Activated T-cell treated with anti-CD3 and anti-CD28 coated beads, Interleukin-2, amount 50 U/mL, for 4 hours (primary cell): ENCODE measurements around the gene OR10K1. TPM values are rescaled to one million over a fixed set of nuclear protein-coding genes. Genes with fewer than 3 reads are reported as not detected.
A peak's percentile ranks its signal among the peaks of the same experiment; 100 is the strongest.

Experiments
- ATAC-seq, 2 donors: fragments of 200-7000 bp; cut with Tn5 transposase; one replicate each; pipeline ENCODE4 v1.10.0; 2021
- DNase-seq: peaks from one replicate; pipeline ENCODE4 v3.0.0-alpha.2; 2020
- H3K27me3 Mint-ChIP-seq: one replicate; pipeline ENCODE4 v1.8.0; 2021; ENCODE audit warnings: low read depth, mixed read lengths
- H3K36me3 Mint-ChIP-seq: one replicate; pipeline ENCODE4 v1.8.0; 2022; ENCODE audit warnings: mixed read lengths; ENCODE audit not compliant: insufficient read depth
- H3K4me1 Mint-ChIP-seq: one replicate; pipeline ENCODE4 v1.8.0; 2021; ENCODE audit warnings: low read depth, mixed read lengths
- H3K4me3 Mint-ChIP-seq: one replicate; pipeline ENCODE4 v1.8.0; 2021; ENCODE audit warnings: mild to moderate bottlenecking, moderate library complexity, mixed read lengths
- H3K9me3 Mint-ChIP-seq: one replicate; pipeline ENCODE4 v1.8.0; 2021; ENCODE audit warnings: mixed read lengths
- total RNA-seq, 3 donors: library from RNA; stranded (reverse); gene quantifications; one replicate each; pipeline ENCODE4 v1.2.1, GENCODE V29; 2021

OR10K1 gene
- total RNA-seq, 3 donors from 2014 or later = not detected

DNA sequence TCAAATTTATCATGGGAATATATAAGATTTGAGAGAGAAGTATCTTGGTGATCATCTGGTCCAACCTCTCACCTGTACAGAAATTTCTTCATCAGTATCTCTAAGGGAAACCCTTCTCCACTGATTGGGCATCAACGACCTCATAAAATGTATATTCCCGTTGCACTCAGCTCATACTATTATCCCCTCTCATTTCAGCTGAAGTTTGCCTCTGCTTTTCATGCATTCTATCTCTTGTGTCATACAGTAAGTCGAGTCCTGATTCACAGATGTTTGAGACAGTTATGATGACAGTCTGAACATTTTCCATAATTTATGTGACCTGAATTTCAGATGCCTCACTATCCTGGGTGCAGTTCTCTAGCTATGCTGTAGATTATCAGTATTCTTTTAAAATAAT, 31.4 kb downstream of the OR10K1 start:
- ATAC-seq (no peak), DNase-seq (no peak)
- Mint-ChIP-seq H3K27me3 (peaks cover 7% of the 10 kb centered on the region), H3K4me3 (no peak overlapping the region), H3K36me3 (no peaks in the 10 kb centered on the region), H3K9me3 (no peaks in the 10 kb centered on the region), H3K4me1 (no peaks in the 10 kb centered on the region)

DNA sequence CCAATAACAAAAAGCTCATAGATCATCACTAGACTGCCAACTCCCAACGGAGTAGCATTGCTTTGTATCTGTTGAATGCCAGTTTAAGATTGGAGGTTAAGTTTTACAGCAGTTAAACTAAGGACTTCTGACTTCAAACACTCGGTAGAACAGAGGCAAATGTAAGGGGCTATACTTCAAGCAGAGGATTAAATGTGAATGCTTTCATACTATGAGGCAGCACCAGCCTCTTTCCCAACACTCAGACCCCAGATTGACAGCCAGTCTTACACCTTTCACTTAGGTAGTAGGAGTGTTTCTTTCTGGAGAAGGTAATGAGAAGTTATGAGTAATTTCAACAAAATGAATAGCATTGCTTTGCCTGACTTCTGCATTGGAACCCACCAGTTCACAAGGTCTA, 33.2 kb downstream of the OR10K1 start:
- ATAC-seq (no peak), DNase-seq (no peak)
- Mint-ChIP-seq H3K4me1 (no peaks in the 10 kb centered on the region), H3K9me3 (no peaks in the 10 kb centered on the region), H3K4me3 (no peak overlapping the region), H3K27me3 (peaks cover 10% of the 10 kb centered on the region), H3K36me3 (no peaks in the 10 kb centered on the region)

DNA sequence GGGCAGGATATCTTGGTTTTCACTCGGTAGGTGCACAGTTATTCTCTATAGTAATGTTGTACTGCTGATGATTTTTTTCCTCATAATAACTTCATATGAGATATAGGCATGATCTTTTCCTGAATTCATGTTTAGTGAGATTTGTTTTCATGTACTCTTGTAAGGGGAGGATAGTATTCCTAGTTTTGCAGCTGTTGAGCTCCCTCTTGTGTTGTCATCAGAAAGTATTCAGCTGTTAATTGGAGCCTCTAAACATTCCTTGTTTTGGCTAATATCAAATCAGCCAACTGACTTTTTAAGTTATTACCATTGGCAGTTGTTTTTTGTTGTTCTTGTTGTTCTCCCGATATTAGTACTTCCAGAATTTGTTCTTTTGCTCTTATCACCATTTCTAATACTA, 34.7 kb downstream of the OR10K1 start:
- Mint-ChIP-seq H3K4me3 (no peak overlapping the region), H3K36me3 (no peaks in the 10 kb centered on the region), H3K27me3 (peaks cover 18% of the 10 kb centered on the region), H3K4me1 (no peaks in the 10 kb centered on the region), H3K9me3 (no peaks in the 10 kb centered on the region)
- DNase-seq (no peak), ATAC-seq (no peak)

DNA sequence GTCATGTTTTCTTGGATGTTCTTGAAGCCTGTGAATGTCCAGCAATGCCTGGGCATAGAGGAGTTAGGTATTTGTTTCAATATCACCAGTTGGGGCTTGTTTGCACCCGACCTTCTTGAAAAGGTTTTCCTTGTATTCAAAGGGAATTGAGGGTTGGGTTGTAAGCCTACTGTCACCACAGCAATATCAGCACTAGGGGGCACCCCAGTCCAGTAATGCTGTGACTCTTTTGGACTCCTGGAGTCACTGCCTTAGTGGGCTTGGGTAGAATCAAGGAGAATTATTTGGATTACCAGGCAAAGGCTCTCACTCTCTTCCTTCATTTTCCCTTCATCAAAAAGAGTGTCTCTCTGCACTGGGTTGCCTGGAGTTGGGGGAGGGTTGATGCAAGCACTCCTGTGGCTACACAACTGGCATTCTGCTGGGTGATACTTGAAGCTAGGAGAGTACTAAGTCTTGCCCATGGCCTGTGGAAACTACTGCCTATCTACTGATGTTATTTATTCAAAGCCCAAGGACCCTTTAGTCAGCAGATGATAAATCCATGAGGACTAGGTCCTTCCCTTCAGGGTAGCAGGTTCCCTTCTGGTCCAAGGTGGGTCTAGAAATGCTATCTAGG, 44.8 kb downstream of the OR10K1 start:
- peaks cover 8% of the 10 kb centered on the region for H3K9me3 Mint-ChIP-seq
- peaks cover 33% of the 10 kb centered on the region for H3K27me3 Mint-ChIP-seq
- H3K4me3 Mint-ChIP-seq = no peak overlapping the region
- no peak for ATAC-seq
- peak; percentile 12 for DNase-seq
- no peaks in the 10 kb centered on the region for H3K36me3 Mint-ChIP-seq
- H3K4me1 Mint-ChIP-seq = no peaks in the 10 kb centered on the region

DNA sequence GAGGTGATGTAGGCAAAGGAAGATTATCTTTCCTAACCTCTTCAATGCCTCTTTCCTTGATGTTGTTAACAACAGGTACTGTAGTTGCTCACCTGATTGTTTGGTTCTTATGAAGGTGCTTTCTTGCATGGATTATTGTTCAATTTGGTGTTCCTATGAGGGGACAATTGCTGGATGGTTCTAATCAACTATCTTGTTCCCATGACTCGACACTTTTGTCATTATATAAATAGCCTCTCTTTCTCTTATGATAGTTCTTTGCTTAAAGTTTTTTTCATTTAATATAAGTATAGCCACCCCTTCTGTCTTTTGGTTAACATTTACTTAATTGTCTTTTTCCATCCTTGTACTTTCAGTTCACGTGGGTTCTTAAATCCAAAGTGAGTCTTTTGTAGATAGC, 45.9 kb downstream of the OR10K1 start:
- Mint-ChIP-seq H3K27me3 (peaks cover 33% of the 10 kb centered on the region), H3K4me1 (no peaks in the 10 kb centered on the region), H3K36me3 (no peaks in the 10 kb centered on the region), H3K4me3 (no peak overlapping the region), H3K9me3 (peaks cover 4% of the 10 kb centered on the region)
- ATAC-seq = no peak
- no peak for DNase-seq

DNA sequence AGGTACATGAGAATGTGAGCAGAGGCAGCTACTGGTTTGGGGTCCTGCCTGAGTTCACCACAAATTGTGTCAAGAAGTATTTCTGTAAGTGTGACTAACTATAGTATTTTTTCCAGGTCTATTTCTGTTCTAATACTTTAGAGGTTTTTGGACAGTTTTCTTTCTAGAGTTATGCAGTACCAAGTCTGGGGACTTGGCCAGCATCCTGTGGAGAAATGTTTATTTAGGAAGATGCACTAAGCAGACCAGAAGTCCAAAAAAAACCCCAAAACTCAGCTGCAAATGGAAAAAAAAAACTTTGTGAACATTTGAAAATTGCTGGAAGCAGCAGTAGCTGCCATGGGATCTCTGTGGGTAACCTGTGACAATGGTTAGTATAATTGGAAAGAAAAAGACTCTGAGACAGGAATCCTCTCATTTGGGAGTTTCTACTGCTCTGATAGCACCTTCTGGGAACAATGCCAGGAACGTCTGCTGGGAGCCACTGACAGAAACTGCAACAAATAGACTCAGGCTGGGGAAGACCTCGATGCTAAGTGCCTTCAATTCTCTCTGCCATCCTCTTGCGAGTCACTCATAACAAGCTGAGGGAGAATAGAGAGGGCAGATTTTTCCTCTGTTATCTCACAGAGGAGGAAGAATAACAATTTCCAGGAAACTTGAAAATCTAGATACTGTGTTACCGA, 48.0 kb downstream of the OR10K1 start:
- H3K4me1 Mint-ChIP-seq = no peaks in the 10 kb centered on the region
- H3K9me3 Mint-ChIP-seq = peaks cover 4% of the 10 kb centered on the region
- H3K27me3 Mint-ChIP-seq = peaks cover 29% of the 10 kb centered on the region
- ATAC-seq (no peak), DNase-seq (no peak)
- no peak overlapping the region for H3K4me3 Mint-ChIP-seq
- no peaks in the 10 kb centered on the region for H3K36me3 Mint-ChIP-seq

DNA sequence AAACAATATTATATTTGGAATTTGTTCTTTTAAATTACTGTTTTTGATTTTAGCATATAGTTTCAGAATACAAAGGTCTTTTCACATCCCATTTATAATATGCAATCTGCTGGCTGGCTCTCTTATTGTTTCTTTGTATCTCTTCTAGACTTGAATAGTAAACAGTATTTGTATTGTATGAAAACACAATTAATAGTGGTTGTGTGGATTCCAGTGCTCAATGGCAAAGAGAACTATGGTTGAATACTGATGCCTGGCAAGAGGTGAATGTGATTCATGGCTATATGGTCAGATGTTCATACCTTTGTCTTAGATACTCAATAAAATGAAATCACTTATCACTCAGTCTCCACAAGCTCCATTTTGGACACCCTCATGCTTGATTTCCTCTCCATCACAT, 55.3 kb downstream of the OR10K1 start:
- no peak for ATAC-seq
- H3K36me3 Mint-ChIP-seq = no peaks in the 10 kb centered on the region
- H3K9me3 Mint-ChIP-seq = no peaks in the 10 kb centered on the region
- DNase-seq = no peak
- H3K27me3 Mint-ChIP-seq = peaks cover 9% of the 10 kb centered on the region
- H3K4me1 Mint-ChIP-seq = no peaks in the 10 kb centered on the region
- no peak overlapping the region for H3K4me3 Mint-ChIP-seq

Other genes with a start within 250 kb of the OR10K1 start
- gene CD1A, start 207.4 kb upstream of the OR10K1 start, total RNA-seq = not detected
- gene CD1C, start 171.9 kb upstream of the OR10K1 start, total RNA-seq = under 1 TPM; 0.35 to 0.61 (median 0.49) TPM
- gene CD1B, start 130.3 kb upstream of the OR10K1 start, total RNA-seq = not detected
- not detected for gene CD1E, start 107.9 kb upstream of the OR10K1 start, total RNA-seq
- gene OR10T2, start 62.4 kb upstream of the OR10K1 start, total RNA-seq = not detected
- not detected for gene OR10K2, start 35.6 kb upstream of the OR10K1 start, total RNA-seq
- gene OR10R2, start 10.4 kb downstream of the OR10K1 start, total RNA-seq = not detected
- not detected for gene OR6Y1, start 92.6 kb downstream of the OR10K1 start, total RNA-seq
- gene OR6P1, start 108.7 kb downstream of the OR10K1 start, total RNA-seq = not detected
- gene OR10X1, start 118.1 kb downstream of the OR10K1 start, total RNA-seq = not detected
- not detected for gene OR10Z1, start 143.4 kb downstream of the OR10K1 start, total RNA-seq
- gene SPTA1, start 224.9 kb downstream of the OR10K1 start, total RNA-seq = under 1 TPM in 2 of 3 donors, not detected in 1; 0.40 TPM
- gene OR6K2, start 238.8 kb downstream of the OR10K1 start, total RNA-seq = not detected